Measurements from ENCODE around the gene LAT. TPM values are rescaled to one million over a fixed set of nuclear protein-coding genes. Genes with fewer than 3 reads are reported as not detected.

Gene LAT
- polyA plus RNA-seq, 1 of the 3 experiments (the other 2 are of a cell fraction): 8.0 TPM

GRCh38 chr16:28998837-28999236 is 14.0 kb downstream of the LAT start:
- no peaks in the 10 kb centered on the region for H3K79me2 ChIP-seq (ENCODE audit: insufficient read depth)
- no peak for DNase-seq
- 47% methylated on average over 2 of the region's 3 CpGs for WGBS (ENCODE audit: low lambda C conversion rate)
- ChIA-PET POLR2A (no interaction called here), CTCF (interaction anchor here (0.8 to 1.0 kb wide), 2 partner anchors 25 to 54 kb away, joined by 3 read pairs; no protein-coding TSS in a partner anchor)
- H3K9me2 ChIP-seq: no peaks in the 10 kb centered on the region
- TF ChIP-seq NRF1 (IDR thresholded peaks at IDR 0.05; ENCODE audit: low read depth, low read length) (no peak), EZH2phosphoT487 (IDR thresholded peaks at IDR 0.05; ENCODE audit: borderline replicate concordance, low read depth) (no peak), FOXJ3 (CRISPR knock-in tag; IDR thresholded peaks at IDR 0.05) (no peak), USF2 (IDR thresholded peaks at IDR 0.05; ENCODE audit: borderline replicate concordance, low read depth, low read length) (no peak), TCF12 (IDR thresholded peaks at IDR 0.05) (no peak), REST (IDR thresholded peaks at IDR 0.05; ENCODE audit: low read depth, low read length) (no peak)
- no peaks in the 10 kb centered on the region for H4K20me1 ChIP-seq (ENCODE audit: insufficient read depth)
- no peak overlapping the region for H2AFZ ChIP-seq (ENCODE audit: low read depth)
- H3K36me3 ChIP-seq (replicated peaks in 1 of 2; ENCODE audit: control insufficient read depth in 1 of 2, insufficient read depth in 2 of 2, low read length in 1 of 2): no peaks in the 10 kb centered on the region
- H3F3A ChIP-seq (replicated peaks; ENCODE audit: insufficient read depth): no peaks in the 10 kb centered on the region
- no peak overlapping the region for H3K27ac ChIP-seq (ENCODE audit: low read depth in 2 of 2, low read length in 1 of 2)
- H3K4me2 ChIP-seq: no peak overlapping the region
- no peaks in the 10 kb centered on the region for H3K27me3 ChIP-seq (ENCODE audit: insufficient read depth)
- no peak overlapping the region for H3K9ac ChIP-seq
- H3K4me3 ChIP-seq (ENCODE audit: low read depth in 2 of 2, low read length in 1 of 2): no peak overlapping the region
- no peaks in the 10 kb centered on the region for H3K4me1 ChIP-seq (ENCODE audit: control insufficient read depth in 1 of 2, insufficient read depth in 2 of 2, low read depth in 1 of 2, low read length in 1 of 2)
- H3K9me3 ChIP-seq: no peaks in the 10 kb centered on the region

GRCh38 chr16:28999577-28999976 is 14.7 kb downstream of the LAT start:
- CTCF ChIA-PET: interaction anchor here (0.8 to 1.0 kb wide), 2 partner anchors 26 to 54 kb away, joined by 3 read pairs; no protein-coding TSS in a partner anchor
- POLR2A ChIA-PET: no interaction called here
- H3K4me3 ChIP-seq (ENCODE audit: low read depth in 2 of 2, low read length in 1 of 2): no peak overlapping the region
- TF ChIP-seq TCF12 (IDR thresholded peaks at IDR 0.05): no peak
- TF ChIP-seq JUND (IDR thresholded peaks at IDR 0.05): no peak
- TF ChIP-seq CTCF (IDR thresholded peaks at IDR 0.05): no peak
- no peak for TF ChIP-seq RXRA (IDR thresholded peaks at IDR 0.05; ENCODE audit: borderline replicate concordance, low read depth)
- no peak for TF ChIP-seq RCOR1 (IDR thresholded peaks at IDR 0.05; ENCODE audit: low read length)
- no peak for TF ChIP-seq YY1 (IDR thresholded peaks at IDR 0.05; ENCODE audit: low read depth)
- TF ChIP-seq ELF1 (IDR thresholded peaks at IDR 0.05): no peak
- no peak for TF ChIP-seq FOXJ3 (CRISPR knock-in tag; IDR thresholded peaks at IDR 0.05)
- TF ChIP-seq GATA2 (CRISPR knock-in tag; IDR thresholded peaks at IDR 0.05): no peak
- TF ChIP-seq REST (IDR thresholded peaks at IDR 0.05; ENCODE audit: low read depth, low read length): no peak
- TF ChIP-seq TAF1 (IDR thresholded peaks at IDR 0.05; ENCODE audit: borderline replicate concordance, low read depth, low read length): no peak
- no peak for TF ChIP-seq USF2 (IDR thresholded peaks at IDR 0.05; ENCODE audit: borderline replicate concordance, low read depth, low read length)
- no peak for TF ChIP-seq MEF2A (IDR thresholded peaks at IDR 0.05; ENCODE audit: borderline replicate concordance, low read depth)
- no peak for TF ChIP-seq MAX (IDR thresholded peaks at IDR 0.05; ENCODE audit: low read depth)

More at GRCh38 chr16:28999577-28999976, 14.7 kb downstream of the LAT start:
- Histone ChIP-seq H4K20me1 (ENCODE audit: insufficient read depth) (no peaks in the 10 kb centered on the region), H3K27me3 (ENCODE audit: insufficient read depth) (no peaks in the 10 kb centered on the region), H2AFZ (ENCODE audit: low read depth) (no peak overlapping the region), H3K4me2 (no peak overlapping the region), H3K4me1 (ENCODE audit: control insufficient read depth in 1 of 2, insufficient read depth in 2 of 2, low read depth in 1 of 2, low read length in 1 of 2) (no peaks in the 10 kb centered on the region), H3K9ac (no peak overlapping the region), H3F3A (replicated peaks; ENCODE audit: insufficient read depth) (no peaks in the 10 kb centered on the region), H3K27ac (ENCODE audit: low read depth in 2 of 2, low read length in 1 of 2) (no peak overlapping the region), H3K9me3 (no peaks in the 10 kb centered on the region), H3K9me2 (no peaks in the 10 kb centered on the region), H3K79me2 (ENCODE audit: insufficient read depth) (no peaks in the 10 kb centered on the region), H3K36me3 (replicated peaks in 1 of 2; ENCODE audit: control insufficient read depth in 1 of 2, insufficient read depth in 2 of 2, low read length in 1 of 2) (no peaks in the 10 kb centered on the region)
- 41% methylated on average over 4 of the region's 4 CpGs for WGBS (ENCODE audit: low lambda C conversion rate)
- DNase-seq: no peak
